IMR-90 (cell line): ENCODE data around the gene PCNX2. TPM values are rescaled to one million over a fixed set of nuclear protein-coding genes. Genes with fewer than 3 reads are reported as not detected.
A peak's percentile ranks its signal among the peaks of the same experiment; 100 is the strongest.

ENCODE experiments used
- ATAC-seq: fragments of 200-7000 bp; cut with Tn5 transposase; 2 replicates; pipeline ENCODE4 v1.9.1; 2020; ENCODE audit warnings: low read depth, mild to moderate bottlenecking, moderate library complexity
- BruUV-seq: library from RNA; stranded (reverse); fragments of 400-500 nt; replicated peaks from 2 replicates; lab custom pipeline; 2021; lab: Mats Ljungman, UMichigan
- CTCF ChIA-PET: fragments of 300-600 bp; formaldehyde crosslinking; extraction: SDS; loops from one replicate; lab custom pipeline; 2021; ENCODE audit warnings: antibody characterized with exemption; lab: Yijun Ruan, JAX
- POLR2A ChIA-PET: fragments of 300-600 bp; sonication (Branson Sonifier 250); formaldehyde crosslinking; loops from one replicate; lab custom pipeline; 2022; ENCODE audit warnings: antibody characterized with exemption; ENCODE audit not compliant: unreplicated experiment; lab: Charles Lee
- DNase-seq: peaks from one replicate; pipeline ENCODE4 v3.0.0; 2013
- H2AFZ ChIP-seq: replicated peaks from 2 replicates; pipeline ENCODE3; 2013; ENCODE audit warnings: low read length, mild to moderate bottlenecking; ENCODE audit not compliant: poor library complexity
- H2AK5ac ChIP-seq: 2 replicates; pipeline ENCODE4 v1.6.1; 2013; ENCODE audit warnings: low read depth, low read length, inconsistent platforms
- H2AK9ac ChIP-seq: replicated peaks from 2 replicates; pipeline ENCODE3; 2013; ENCODE audit warnings: mild to moderate bottlenecking, low read depth, low read length, moderate library complexity; ENCODE audit not compliant: poor library complexity
- H2BK120ac ChIP-seq: 2 replicates; pipeline ENCODE4 v1.6.1; 2013; ENCODE audit warnings: low read depth, low read length, inconsistent platforms
- H2BK15ac ChIP-seq: 3 replicates; pipeline ENCODE4 v1.6.1; 2013; ENCODE audit warnings: low read depth, low read length, inconsistent platforms
- H2BK20ac ChIP-seq: 2 replicates; pipeline ENCODE4 v1.6.1; 2013; ENCODE audit warnings: low read depth, mild to moderate bottlenecking, inconsistent platforms, low read length, moderate library complexity
- H2BK5ac ChIP-seq: 2 replicates; pipeline ENCODE4 v1.6.1; 2013; ENCODE audit warnings: mild to moderate bottlenecking, low read depth, low read length, inconsistent platforms; ENCODE audit not compliant: poor library complexity, severe bottlenecking
- H3K14ac ChIP-seq: replicated peaks from 2 replicates; pipeline ENCODE4 v1.6.1; 2013; ENCODE audit warnings: low read depth, low read length, inconsistent platforms
- H3K18ac ChIP-seq: 2 replicates; pipeline ENCODE4 v1.6.1; 2013; ENCODE audit warnings: low read depth, low read length, control low read depth
- H3K23ac ChIP-seq: 2 replicates; pipeline ENCODE4 v1.6.1; 2013; ENCODE audit warnings: low read depth, low read length, inconsistent platforms
- H3K27ac ChIP-seq: 2 replicates; pipeline ENCODE4 v1.5.1; 2013; ENCODE audit warnings: mild to moderate bottlenecking, control low read depth, low read length; ENCODE audit not compliant: insufficient read depth
- H3K27me3 ChIP-seq: 2 replicates; pipeline ENCODE4 v1.6.1; 2013; ENCODE audit warnings: low read length; ENCODE audit not compliant: control insufficient read depth, insufficient read depth
- H3K36me3 ChIP-seq: 2 replicates; pipeline ENCODE4 v1.6.1; 2013; ENCODE audit warnings: low read length, mixed read lengths; ENCODE audit not compliant: control insufficient read depth, insufficient read depth
- H3K4ac ChIP-seq: 2 replicates; pipeline ENCODE4 v1.6.1; 2013; ENCODE audit warnings: low read depth, low read length, inconsistent platforms
- H3K4me1 ChIP-seq: 2 replicates; pipeline ENCODE4 v1.6.1; 2013; ENCODE audit warnings: low read length, mixed read lengths; ENCODE audit not compliant: control insufficient read depth, insufficient read depth
- H3K4me2 ChIP-seq: 2 replicates; pipeline ENCODE4 v1.6.1; 2013; ENCODE audit warnings: low read depth, mild to moderate bottlenecking, control low read depth, low read length, moderate library complexity
- H3K4me3 ChIP-seq: 2 replicates; pipeline ENCODE4 v1.5.1; 2013; ENCODE audit warnings: low read depth, mild to moderate bottlenecking, control low read depth, low read length, moderate library complexity; ENCODE audit not compliant: insufficient read depth
- H3K56ac ChIP-seq: 2 replicates; pipeline ENCODE4 v1.6.1; 2013; ENCODE audit warnings: low read length, inconsistent platforms; ENCODE audit not compliant: insufficient read depth; ENCODE audit errors: extremely low read depth
- H3K79me1 ChIP-seq, 2 experiments: 2 replicates each; pipeline ENCODE4 v1.6.1; 2013; ENCODE audit warnings: low read length in 2 of 2, inconsistent platforms in 1 of 2, low read depth in 1 of 2
- H3K9ac ChIP-seq: 2 replicates; pipeline ENCODE4 v1.6.1; 2013; ENCODE audit warnings: low read depth, low read length, control low read depth
- H3K9me1 ChIP-seq: 2 replicates; pipeline ENCODE4 v1.6.1; 2013; ENCODE audit warnings: low read length, inconsistent platforms; ENCODE audit not compliant: insufficient read depth
- H3K9me3 ChIP-seq: 2 replicates; pipeline ENCODE4 v1.6.1; 2013; ENCODE audit warnings: low read length; ENCODE audit not compliant: control insufficient read depth, insufficient read depth
- H4K20me1 ChIP-seq: 2 replicates; pipeline ENCODE4 v1.6.1; 2013; ENCODE audit warnings: low read length, inconsistent platforms; ENCODE audit not compliant: insufficient read depth
- H4K5ac ChIP-seq: 2 replicates; pipeline ENCODE4 v1.6.1; 2013; ENCODE audit warnings: mild to moderate bottlenecking, low read depth, low read length, control low read depth
- H4K8ac ChIP-seq, 2 experiments: 2 replicates each; pipeline ENCODE4 v1.6.1; 2013; ENCODE audit warnings: low read depth in 2 of 2, low read length in 2 of 2, control low read depth in 1 of 2, inconsistent platforms in 1 of 2
- H4K91ac ChIP-seq: 2 replicates; pipeline ENCODE4 v1.6.1; 2013; ENCODE audit warnings: low read depth, low read length, inconsistent platforms; ENCODE audit not compliant: insufficient read depth
- BHLHE40 ChIP-seq: fragments of 150-350 bp; IDR thresholded peaks from 2 replicates; pipeline ENCODE4 v1.6.1; 2016; ENCODE audit warnings: mild to moderate bottlenecking, low read depth, low read length
- CEBPB ChIP-seq: IDR thresholded peaks from 2 replicates; pipeline ENCODE4 v1.6.1; 2012; ENCODE audit warnings: low read depth, low read length, improper control_type of control experiment
- CHD1 ChIP-seq: IDR thresholded peaks from 2 replicates; pipeline ENCODE4 v1.6.1; 2012; ENCODE audit warnings: low read depth, low read length, improper control_type of control experiment
- FOS ChIP-seq: fragments of 150-350 bp; IDR thresholded peaks from 2 replicates; pipeline ENCODE4 v1.6.1; 2016; ENCODE audit warnings: low read depth, low read length
- MAFK ChIP-seq: IDR thresholded peaks from 2 replicates; pipeline ENCODE4 v1.6.1; 2012; ENCODE audit warnings: low read depth, low read length, improper control_type of control experiment
- MAZ ChIP-seq: IDR thresholded peaks from 2 replicates; pipeline ENCODE4 v1.6.1; 2012; ENCODE audit warnings: low read depth, mild to moderate bottlenecking, low read length, improper control_type of control experiment, moderate library complexity, borderline replicate concordance
- MXI1 ChIP-seq: IDR thresholded peaks from 2 replicates; pipeline ENCODE4 v1.6.1; 2012; ENCODE audit warnings: low read depth, mild to moderate bottlenecking, low read length, moderate library complexity, borderline replicate concordance
- NFE2L2 ChIP-seq: fragments of 150-350 bp; IDR thresholded peaks from 2 replicates; pipeline ENCODE4 v1.6.1; 2016; ENCODE audit warnings: low read depth, mild to moderate bottlenecking, low read length
- POLR2A ChIP-seq: IDR thresholded peaks from 2 replicates; pipeline ENCODE4 v1.6.1; 2012; ENCODE audit warnings: mild to moderate bottlenecking, low read depth, low read length
- RAD21 ChIP-seq: IDR thresholded peaks from 2 replicates; pipeline ENCODE4 v1.6.1; 2012; ENCODE audit warnings: low read length, improper control_type of control experiment
- RCOR1 ChIP-seq: IDR thresholded peaks from 2 replicates; pipeline ENCODE4 v1.6.1; 2012; ENCODE audit warnings: mild to moderate bottlenecking, low read length, improper control_type of control experiment; ENCODE audit not compliant: insufficient replicate concordance
- RFX5 ChIP-seq: IDR thresholded peaks from 2 replicates; pipeline ENCODE4 v1.8.0; 2012; ENCODE audit warnings: low read depth, mild to moderate bottlenecking, low read length, moderate library complexity
- SMC3 ChIP-seq: fragments of 150-350 bp; IDR thresholded peaks from 2 replicates; pipeline ENCODE4 v1.6.1; 2016; ENCODE audit warnings: low read depth, mild to moderate bottlenecking, antibody characterized with exemption, low read length, moderate library complexity
- WGBS, 2 experiments: methylation state at CpG; one replicate each; pipeline versions ENCODE4 v1.1.5 to v1.1.7; 2013; ENCODE audit warnings: missing lambda C conversion rate in 2 of 2; ENCODE audit not compliant: insufficient read length in 1 of 2; ENCODE audit errors: extremely low coverage in 2 of 2; 5-methylcytosine and 5-hydroxymethylcytosine counted together
- dilution Hi-C: fragments of 300-500 bp; cut with HindIII; formaldehyde crosslinking; loops from one replicate; pipeline ENCODE4 v1.14.3; 2018; ENCODE audit warnings: low sequenced_read_pairs; ENCODE audit not compliant: unreplicated experiment
- in situ Hi-C: fragments of 300-500 bp; cut with MboI; formaldehyde crosslinking; loops from 3 replicates; pipeline ENCODE4 v1.14.3; 2019; ENCODE audit warnings: low sequenced_read_pairs, inconsistent platforms, mixed read lengths
- intact Hi-C: fragments of 100-400 bp; cut with micrococcal nuclease; formaldehyde crosslinking; loops from 2 replicates; pipeline ENCODE4 v1.10.0; 2022
- polyA plus RNA-seq, 3 experiments: library from polyadenylated mRNA; depleted of rRNA; stranded (reverse); fragments of >200 nt; gene quantifications; 2 replicates each; pipeline ENCODE4 v1.2.3, GENCODE V29; 2012; ENCODE audit warnings: low replicate concordance in 1 of 3
- total RNA-seq: library from RNA; depleted of rRNA; stranded (reverse); fragments of >200 nt; gene quantifications from 2 replicates; pipeline ENCODE4 v1.2.3, GENCODE V29; 2012
- TF ChIP-seq, protein P1 (sequence below): fragments of 150-350 bp; IDR thresholded peaks from 2 replicates; pipeline ENCODE4 v1.6.1; 2016; ENCODE audit warnings: low read depth, mild to moderate bottlenecking, low read length, moderate library complexity, borderline replicate concordance
- TF ChIP-seq, protein P2 (sequence below): fragments of 150-350 bp; IDR thresholded peaks from 2 replicates; pipeline ENCODE4 v1.6.1; 2017; ENCODE audit warnings: mild to moderate bottlenecking, antibody characterized with exemption, low read length, low read depth
- TF ChIP-seq, protein P3 (sequence below): conservative IDR thresholded peaks from 2 replicates; pipeline ENCODE4 v1.5.1; 2012; ENCODE audit warnings: mild to moderate bottlenecking, low read depth, low read length, improper control_type of control experiment

The PCNX2 gene
- total and polyA plus RNA-seq, 2 of the 4 experiments (the other 2 are of a cell fraction): 15.9 to 22.6 TPM

DNA sequence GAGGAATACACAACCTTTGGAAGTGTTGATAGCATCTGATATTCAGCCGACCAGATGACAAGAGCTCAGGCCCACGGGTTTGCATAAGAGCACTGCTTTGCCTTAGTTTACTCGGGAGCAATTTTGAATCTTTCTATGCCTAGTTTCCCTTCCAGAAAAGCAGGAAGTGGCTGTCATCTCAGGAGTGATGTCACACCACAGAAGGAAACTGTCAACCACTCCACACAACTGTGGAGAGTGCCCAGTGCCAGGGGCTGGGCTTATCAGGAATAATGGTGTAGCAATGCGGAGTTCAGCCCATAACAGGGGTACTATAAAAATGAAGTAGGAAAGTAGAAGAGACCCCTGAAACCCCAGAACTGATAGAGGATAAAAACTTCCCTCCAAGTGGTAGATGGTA is 316.7 kb downstream of the PCNX2 start:
- Histone ChIP-seq H3K4me1 (peaks cover 20% of the 10 kb centered on the region), H2BK20ac (0 out of 2 replicates have a peak overlapping the region, but pooled peaks have one; percentile 45), H2BK15ac (no peak overlapping the region), H2BK120ac (peak overlapping the region; percentile 59), H2AFZ (no peak overlapping the region), H3K4me3 (no peak overlapping the region), H3K4ac (peak overlapping the region; percentile 77), H3K36me3 (peaks cover 14% of the 10 kb centered on the region; the same call in 1 of the 2 replicates), H2BK5ac (no peak overlapping the region), H4K20me1 (no peaks in the 10 kb centered on the region), H2AK5ac (0 out of 2 replicates have a peak overlapping the region, but pooled peaks have one; percentile 56), H3K27ac (peak overlapping the region; percentile 94; the same call in 1 of the 2 replicates), H2AK9ac (no peak overlapping the region), H3K23ac (peak overlapping the region; percentile 40; the same call in 1 of the 2 replicates), H3K9me1 (peaks cover 20% of the 10 kb centered on the region), H4K5ac (peak overlapping the region; percentile 34; the same call in 1 of the 2 replicates), H3K9ac (no peak overlapping the region; the same call in 1 of the 2 replicates), H3K79me1 (no peaks in the 10 kb centered on the region), H3K56ac (no peak overlapping the region), H3K4me2 (no peak overlapping the region), H3K27me3 (no peaks in the 10 kb centered on the region), H4K8ac (peak overlapping the region in 1 of 2 experiments; percentile 48; a peak in 1 of 4 replicates), H3K18ac (peak overlapping the region; percentile 72; the same call in 1 of the 2 replicates), H4K91ac (no peak overlapping the region), H3K9me3 (0 out of 2 replicates have a peak, but pooled peaks cover 1% of the 10 kb centered on the region), H3K14ac (peak overlapping the region; percentile 51; the same call in 1 of the 2 replicates)
- WGBS, 2 experiments: no CpG with 5 or more reads among the region's 4 CpGs
- dilution Hi-C loops (no loop called here), intact Hi-C loops (loop anchor here (1.0 kb wide), 1 partner anchor 340 kb away; no protein-coding TSS in a partner anchor), in situ Hi-C loops (no loop called here)
- ATAC-seq (no peak; the same call in 1 of the 2 replicates), DNase-seq (no peak)
- ChIA-PET POLR2A (no interaction called here), CTCF (no interaction called here)
- BruUV-seq: no TSS peak
- TF ChIP-seq RFX5: no peak
- no peak for TF ChIP-seq FOS
- no peak for TF ChIP-seq SMC3
- TF ChIP-seq, protein P1, sequence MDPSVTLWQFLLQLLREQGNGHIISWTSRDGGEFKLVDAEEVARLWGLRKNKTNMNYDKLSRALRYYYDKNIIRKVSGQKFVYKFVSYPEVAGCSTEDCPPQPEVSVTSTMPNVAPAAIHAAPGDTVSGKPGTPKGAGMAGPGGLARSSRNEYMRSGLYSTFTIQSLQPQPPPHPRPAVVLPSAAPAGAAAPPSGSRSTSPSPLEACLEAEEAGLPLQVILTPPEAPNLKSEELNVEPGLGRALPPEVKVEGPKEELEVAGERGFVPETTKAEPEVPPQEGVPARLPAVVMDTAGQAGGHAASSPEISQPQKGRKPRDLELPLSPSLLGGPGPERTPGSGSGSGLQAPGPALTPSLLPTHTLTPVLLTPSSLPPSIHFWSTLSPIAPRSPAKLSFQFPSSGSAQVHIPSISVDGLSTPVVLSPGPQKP: no peak
- TF ChIP-seq, protein P2, sequence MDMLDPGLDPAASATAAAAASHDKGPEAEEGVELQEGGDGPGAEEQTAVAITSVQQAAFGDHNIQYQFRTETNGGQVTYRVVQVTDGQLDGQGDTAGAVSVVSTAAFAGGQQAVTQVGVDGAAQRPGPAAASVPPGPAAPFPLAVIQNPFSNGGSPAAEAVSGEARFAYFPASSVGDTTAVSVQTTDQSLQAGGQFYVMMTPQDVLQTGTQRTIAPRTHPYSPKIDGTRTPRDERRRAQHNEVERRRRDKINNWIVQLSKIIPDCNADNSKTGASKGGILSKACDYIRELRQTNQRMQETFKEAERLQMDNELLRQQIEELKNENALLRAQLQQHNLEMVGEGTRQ: no peak
- no peak for TF ChIP-seq MXI1
- TF ChIP-seq MAZ: no peak
- no peak for TF ChIP-seq CEBPB
- TF ChIP-seq MAFK: no peak
- no peak for TF ChIP-seq NFE2L2
- TF ChIP-seq, protein P3, sequence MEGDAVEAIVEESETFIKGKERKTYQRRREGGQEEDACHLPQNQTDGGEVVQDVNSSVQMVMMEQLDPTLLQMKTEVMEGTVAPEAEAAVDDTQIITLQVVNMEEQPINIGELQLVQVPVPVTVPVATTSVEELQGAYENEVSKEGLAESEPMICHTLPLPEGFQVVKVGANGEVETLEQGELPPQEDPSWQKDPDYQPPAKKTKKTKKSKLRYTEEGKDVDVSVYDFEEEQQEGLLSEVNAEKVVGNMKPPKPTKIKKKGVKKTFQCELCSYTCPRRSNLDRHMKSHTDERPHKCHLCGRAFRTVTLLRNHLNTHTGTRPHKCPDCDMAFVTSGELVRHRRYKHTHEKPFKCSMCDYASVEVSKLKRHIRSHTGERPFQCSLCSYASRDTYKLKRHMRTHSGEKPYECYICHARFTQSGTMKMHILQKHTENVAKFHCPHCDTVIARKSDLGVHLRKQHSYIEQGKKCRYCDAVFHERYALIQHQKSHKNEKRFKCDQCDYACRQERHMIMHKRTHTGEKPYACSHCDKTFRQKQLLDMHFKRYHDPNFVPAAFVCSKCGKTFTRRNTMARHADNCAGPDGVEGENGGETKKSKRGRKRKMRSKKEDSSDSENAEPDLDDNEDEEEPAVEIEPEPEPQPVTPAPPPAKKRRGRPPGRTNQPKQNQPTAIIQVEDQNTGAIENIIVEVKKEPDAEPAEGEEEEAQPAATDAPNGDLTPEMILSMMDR: no peak
- TF ChIP-seq RAD21: no peak
- TF ChIP-seq POLR2A: no peak
- no peak for TF ChIP-seq RCOR1
- TF ChIP-seq CHD1: no peak
- no peak for TF ChIP-seq BHLHE40
